Activated CD4-positive, CD25-positive, alpha-beta regulatory T cell treated with anti-CD3 and anti-CD28 coated beads, Interleukin-2, amount 50 U/mL, for 72 hours (primary cell): ENCODE measurements around the gene FAM170B.
A peak's percentile ranks its signal among the peaks of the same experiment; 100 is the strongest.

ENCODE experiments used
- DNase-seq: peaks from one replicate; pipeline ENCODE4 v3.0.0; 2021

FAM170B gene

GRCh38 chr10:49133706-49134248, at the start of gene FAM170B:
TSS of gene FAM170B (minus strand) at chr10:49134021. CDS start at chr10:49133918, 103 bp downstream.
- no peak for DNase-seq

- no peak for DNase-seq
Observed at GRCh38 chr10:49182776-49183175, 49.0 kb upstream of the FAM170B start.

- DNase-seq, result no peak
Observed at GRCh38 chr10:49180444-49180860, 46.6 kb upstream of the FAM170B start.

GRCh38 chr10:49179699-49180443, 46.0 kb upstream of the FAM170B start:
- DNase-seq, result no peak

- no peak for DNase-seq
Observed at GRCh38 chr10:49178489-49179471, 45.0 kb upstream of the FAM170B start.

- DNase-seq, result peak; percentile 66
Observed at GRCh38 chr10:49177391-49178355, 43.9 kb upstream of the FAM170B start.

- no peak for DNase-seq
Observed at GRCh38 chr10:49176310-49177268, 42.8 kb upstream of the FAM170B start.

GRCh38 chr10:49175587-49176309, 41.9 kb upstream of the FAM170B start:
- DNase-seq, result no peak

GRCh38 chr10:49174926-49175500, 41.2 kb upstream of the FAM170B start:
- DNase-seq, result no peak

GRCh38 chr10:49174261-49174925, 40.6 kb upstream of the FAM170B start:
- DNase-seq, result no peak

- no peak for DNase-seq
Observed at GRCh38 chr10:49173853-49174252, 40.0 kb upstream of the FAM170B start.

- no peak for DNase-seq
Observed at GRCh38 chr10:49173201-49173772, 39.5 kb upstream of the FAM170B start.

GRCh38 chr10:49172777-49173132, 38.9 kb upstream of the FAM170B start:
- no peak for DNase-seq

- no peak for DNase-seq
Observed at GRCh38 chr10:49172061-49172776, 38.4 kb upstream of the FAM170B start.

GRCh38 chr10:49171326-49172060, 37.7 kb upstream of the FAM170B start:
- no peak for DNase-seq

- DNase-seq, result no peak
Observed at GRCh38 chr10:49170632-49171325, 37.0 kb upstream of the FAM170B start.

GRCh38 chr10:49169776-49170175, 36.0 kb upstream of the FAM170B start:
- no peak for DNase-seq
